Endothelial cell (in vitro differentiated cells): ENCODE measurements around the gene SNX5. TPM values are rescaled to one million over a fixed set of nuclear protein-coding genes. Genes with fewer than 3 reads are reported as not detected.

ENCODE experiments used
- DNase-seq: peaks from one replicate; pipeline ENCODE4 v3.0.0; 2021; ENCODE audit warnings: low spot score
- H3K27ac Mint-ChIP-seq: one replicate; pipeline ENCODE4 v1.8.0; 2021; ENCODE audit warnings: mixed read lengths, inconsistent platforms; ENCODE audit not compliant: unreplicated experiment
- H3K27me3 Mint-ChIP-seq: one replicate; pipeline ENCODE4 v1.8.0; 2021; ENCODE audit warnings: mild to moderate bottlenecking, moderate library complexity, mixed read lengths, inconsistent platforms; ENCODE audit not compliant: unreplicated experiment
- H3K36me3 Mint-ChIP-seq: one replicate; pipeline ENCODE4 v1.8.0; 2021; ENCODE audit warnings: mild to moderate bottlenecking, low read depth, mixed read lengths, inconsistent platforms; ENCODE audit not compliant: unreplicated experiment
- H3K4me1 Mint-ChIP-seq: one replicate; pipeline ENCODE4 v1.8.0; 2021; ENCODE audit warnings: mild to moderate bottlenecking, mixed read lengths, inconsistent platforms; ENCODE audit not compliant: unreplicated experiment
- H3K4me3 Mint-ChIP-seq: one replicate; pipeline ENCODE4 v1.8.0; 2021; ENCODE audit warnings: mild to moderate bottlenecking, mixed read lengths, inconsistent platforms; ENCODE audit not compliant: unreplicated experiment
- H3K9me3 Mint-ChIP-seq: one replicate; pipeline ENCODE4 v1.8.0; 2021; ENCODE audit warnings: mixed read lengths, inconsistent platforms; ENCODE audit not compliant: unreplicated experiment
- CTCF ChIP-seq: fragments of 200-600 bp; sonication (generic); IDR thresholded peaks from one replicate; pipeline ENCODE4 v1.5.0; 2021; ENCODE audit warnings: antibody characterized with exemption; ENCODE audit not compliant: unreplicated experiment
- total RNA-seq: library from RNA; stranded (reverse); fragmentation: NEBNext Ultra II Directional; extraction: Animal tissue kit (Norgen Biotek cat#: 25700); gene quantifications from one replicate; pipeline ENCODE4 v1.2.1, GENCODE V29; 2021; ENCODE audit not compliant: unreplicated experiment

SNX5 gene
- total RNA-seq, 1 donor from 2014 or later = 61.7 TPM

- peaks cover 9% of the 10 kb centered on the region for H3K27me3 Mint-ChIP-seq
- no peaks in the 10 kb centered on the region for H3K36me3 Mint-ChIP-seq
- TF ChIP-seq CTCF = no peak
- no peaks in the 10 kb centered on the region for H3K9me3 Mint-ChIP-seq
- no peak overlapping the region for H3K4me3 Mint-ChIP-seq
- peaks cover 19% of the 10 kb centered on the region for H3K4me1 Mint-ChIP-seq
- H3K27ac Mint-ChIP-seq = no peak overlapping the region
- no peak for DNase-seq
These were observed 35.5 kb downstream of the SNX5 start for GRCh38 chr20:17933121-17933520.

- DNase-seq = no peak
- H3K4me3 Mint-ChIP-seq = no peak overlapping the region
- H3K9me3 Mint-ChIP-seq = no peaks in the 10 kb centered on the region
- peaks cover 16% of the 10 kb centered on the region for H3K4me1 Mint-ChIP-seq
- H3K27ac Mint-ChIP-seq = no peak overlapping the region
- peaks cover 9% of the 10 kb centered on the region for H3K27me3 Mint-ChIP-seq
- no peak for TF ChIP-seq CTCF
- no peaks in the 10 kb centered on the region for H3K36me3 Mint-ChIP-seq
These were observed 36.2 kb downstream of the SNX5 start for GRCh38 chr20:17932396-17932795.

GRCh38 chr20:17931513-17931912 lies 37.1 kb downstream of the SNX5 start:
- Mint-ChIP-seq H3K4me1 (peaks cover 8% of the 10 kb centered on the region), H3K4me3 (no peak overlapping the region), H3K27ac (no peak overlapping the region), H3K27me3 (peaks cover 9% of the 10 kb centered on the region), H3K9me3 (no peaks in the 10 kb centered on the region), H3K36me3 (no peaks in the 10 kb centered on the region)
- no peak for DNase-seq
- TF ChIP-seq CTCF = no peak

GRCh38 chr20:17928633-17929311 lies 39.8 kb downstream of the SNX5 start:
- TF ChIP-seq CTCF = no peak
- Mint-ChIP-seq H3K4me3 (no peak overlapping the region), H3K4me1 (peaks cover 4% of the 10 kb centered on the region), H3K27me3 (peaks cover 14% of the 10 kb centered on the region), H3K9me3 (no peaks in the 10 kb centered on the region), H3K27ac (no peak overlapping the region), H3K36me3 (no peaks in the 10 kb centered on the region)
- DNase-seq = no peak

GRCh38 chr20:17928211-17928611 lies 40.4 kb downstream of the SNX5 start:
- no peak overlapping the region for H3K4me3 Mint-ChIP-seq
- H3K27me3 Mint-ChIP-seq = peaks cover 14% of the 10 kb centered on the region
- no peaks in the 10 kb centered on the region for H3K9me3 Mint-ChIP-seq
- H3K4me1 Mint-ChIP-seq = peaks cover 4% of the 10 kb centered on the region
- no peak overlapping the region for H3K27ac Mint-ChIP-seq
- DNase-seq = no peak
- no peaks in the 10 kb centered on the region for H3K36me3 Mint-ChIP-seq
- TF ChIP-seq CTCF = no peak
